HepG2 (cell line): ENCODE measurements around the gene IFT22. TPM values are rescaled to one million over a fixed set of nuclear protein-coding genes. Genes with fewer than 3 reads are reported as not detected.
A peak's percentile ranks its signal among the peaks of the same experiment; 100 is the strongest.

Experiments
- ATM ChIP-seq: fragments of 450-650 bp; IDR thresholded peaks from 2 replicates; pipeline ENCODE4 v1.7.1; 2017; ENCODE audit warnings: mild to moderate bottlenecking, borderline replicate concordance
- DNMT1 ChIP-seq: sonication (generic); formaldehyde crosslinking; IDR thresholded peaks from 2 replicates; pipeline ENCODE4 v1.5.1; 2020; ENCODE audit warnings: mild to moderate bottlenecking, missing genetic modification reagents
- FOXP1 ChIP-seq, 2 experiments: fragments of 450-650 bp in 1 of 2; IDR thresholded peaks; 2 replicates each; pipeline ENCODE4 v1.6.1; 2017 to 2018; ENCODE audit warnings: antibody characterized with exemption in 1 of 2
- NFE2L2 ChIP-seq: fragments of 150-350 bp; IDR thresholded peaks from 2 replicates; pipeline ENCODE4 v1.6.1; 2014; ENCODE audit warnings: low read length
- STAG1 ChIP-seq: sonication (generic); formaldehyde crosslinking; IDR thresholded peaks from 2 replicates; pipeline ENCODE4 v1.4.0; 2020; ENCODE audit warnings: missing genetic modification reagents
- TCF7L2 ChIP-seq: IDR thresholded peaks from 2 replicates; pipeline ENCODE4 v1.6.1; 2011; ENCODE audit warnings: mild to moderate bottlenecking, low read depth, low read length, moderate library complexity
- XRCC5 ChIP-seq: fragments of 200-400 bp; formaldehyde crosslinking; optimal IDR thresholded peaks from 2 replicates; pipeline ENCODE3; 2017; ENCODE audit warnings: mild to moderate bottlenecking, low read length
- ZC3H13 ChIP-seq: sonication (generic); formaldehyde crosslinking; IDR thresholded peaks from 2 replicates; pipeline ENCODE4 v1.8.1; 2023; ENCODE audit warnings: mild to moderate bottlenecking, missing genetic modification reagents, moderate library complexity
- ZFP41 ChIP-seq: sonication (generic); formaldehyde crosslinking; IDR thresholded peaks from 2 replicates; pipeline ENCODE4 v1.4.0; 2020; ENCODE audit warnings: mild to moderate bottlenecking, missing genetic modification reagents, borderline replicate concordance
- ZMAT3 ChIP-seq: sonication (generic); formaldehyde crosslinking; conservative IDR thresholded peaks from 2 replicates; pipeline ENCODE4 v1.7.0; 2021; ENCODE audit warnings: missing genetic modification reagents
- ZMYM3 ChIP-seq: sonication (generic); formaldehyde crosslinking; IDR thresholded peaks from 2 replicates; pipeline ENCODE4 v1.5.1; 2020; ENCODE audit warnings: mild to moderate bottlenecking, missing genetic modification reagents
- ZNF138 ChIP-seq: sonication (generic); formaldehyde crosslinking; IDR thresholded peaks from 2 replicates; pipeline ENCODE4 v1.5.0; 2020; ENCODE audit warnings: mild to moderate bottlenecking, low read depth, missing genetic modification reagents
- ZNF282 ChIP-seq: fragments of 450-650 bp; IDR thresholded peaks from 2 replicates; pipeline ENCODE4 v1.6.1; 2018; ENCODE audit not compliant: partially characterized antibody
- ZNF33A ChIP-seq: sonication (generic); formaldehyde crosslinking; IDR thresholded peaks from 2 replicates; pipeline ENCODE4 v1.5.1; 2020; ENCODE audit warnings: missing genetic modification reagents, mild to moderate bottlenecking, moderate library complexity, borderline replicate concordance
- ZNF460 ChIP-seq: sonication (generic); formaldehyde crosslinking; IDR thresholded peaks from 2 replicates; pipeline ENCODE4 v1.5.1; 2020; ENCODE audit warnings: missing genetic modification reagents, mild to moderate bottlenecking, borderline replicate concordance
- ZNF891 ChIP-seq: sonication (generic); formaldehyde crosslinking; IDR thresholded peaks from 2 replicates; pipeline ENCODE4 v1.5.0; 2020; ENCODE audit warnings: mild to moderate bottlenecking, missing genetic modification reagents
- ZZZ3 ChIP-seq: sonication (generic); formaldehyde crosslinking; IDR thresholded peaks from 2 replicates; pipeline ENCODE4 v1.4.0; 2020; ENCODE audit warnings: missing genetic modification reagents, mild to moderate bottlenecking, borderline replicate concordance
- polyA plus RNA-seq, 8 experiments: library from polyadenylated mRNA; depleted of rRNA in 3 of 8; stranded (reverse) in 7 of 8; unstranded in 1 of 8; fragments of >200 nt; fragmentation: Illumina TruSeq in 4 of 8; extraction: Trizol in 4 of 8; gene quantifications; 2 replicates each; pipeline versions ENCODE4 v1.2.1 to v1.2.3, GENCODE V29; 2011 to 2016; ENCODE audit warnings: low read depth in 4 of 8, missing spikeins in 1 of 8, mixed read lengths in 1 of 8; ENCODE audit not compliant: insufficient read depth in 1 of 8
- total RNA-seq, 5 experiments: library from RNA; depleted of rRNA; stranded (reverse); fragments of >200 nt; fragmentation: Illumina TruSeq; extraction: Trizol; gene quantifications; 2 replicates each; pipeline ENCODE4 v1.2.3, GENCODE V29; 2016; ENCODE audit warnings: low read depth in 1 of 5
- TF ChIP-seq, protein P1 (sequence below): sonication (generic); formaldehyde crosslinking; IDR thresholded peaks from 2 replicates; pipeline ENCODE4 v1.9.0; 2021; ENCODE audit warnings: missing genetic modification reagents, borderline replicate concordance
- TF ChIP-seq, protein P2 (sequence below): sonication (generic); formaldehyde crosslinking; conservative IDR thresholded peaks from 2 replicates; pipeline ENCODE4 v1.8.0; 2022; ENCODE audit warnings: mild to moderate bottlenecking, moderate library complexity, missing genetic modification reagents
- TF ChIP-seq, protein P3 (sequence below): sonication (generic); formaldehyde crosslinking; IDR thresholded peaks from 2 replicates; pipeline ENCODE4 v1.4.0; 2020; ENCODE audit warnings: missing genetic modification reagents

The IFT22 gene
- total and polyA plus RNA-seq, 2 of the 13 experiments (the other 11 are each of a cell fraction or from before 2014, with no cell fraction given) = 8.9 to 14.5 TPM

DNA sequence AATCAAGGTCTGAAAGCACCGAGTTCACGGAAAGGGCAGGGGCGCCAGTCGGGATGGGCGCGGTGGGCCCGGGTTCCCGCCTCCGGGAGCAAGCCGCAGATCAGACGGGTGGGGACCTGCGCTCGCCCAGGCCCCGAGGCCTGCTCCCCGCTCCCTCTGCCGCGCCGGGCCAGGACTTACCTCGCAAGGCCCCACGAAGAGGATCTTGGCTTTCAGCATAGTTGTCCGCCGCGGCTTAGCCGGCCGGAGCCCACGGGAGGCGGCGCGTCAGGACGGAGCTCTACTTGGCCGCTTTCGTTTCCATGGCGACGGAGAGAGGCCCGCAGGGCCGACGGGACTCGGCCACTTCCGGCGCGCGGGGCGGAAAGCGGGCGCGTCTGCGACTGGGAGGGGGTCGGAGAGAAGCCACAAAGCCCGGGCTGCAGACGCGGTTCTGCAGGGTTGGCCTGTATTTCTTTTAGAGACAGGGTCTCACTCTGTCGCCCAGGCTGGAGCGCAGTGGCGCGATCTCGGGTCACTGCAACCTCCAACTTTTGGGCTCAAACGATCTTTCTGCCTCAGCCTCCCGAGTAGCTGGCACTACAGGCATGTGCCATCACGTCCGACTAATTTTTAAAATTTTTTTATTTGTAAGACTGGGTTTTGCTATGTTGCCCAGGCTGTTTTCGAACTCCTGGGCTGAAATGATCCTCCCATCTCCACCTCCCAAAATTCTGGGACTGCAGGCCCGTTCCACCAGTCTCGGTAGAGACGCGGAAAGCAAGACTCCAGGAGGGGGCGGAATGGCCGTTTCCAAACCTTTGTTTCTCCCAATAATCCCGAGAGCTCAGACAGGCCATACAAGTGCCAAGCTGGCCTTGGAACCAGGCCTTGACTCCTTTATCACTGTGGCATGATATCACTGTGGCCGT, at the start of gene IFT22 (continued):
- TF ChIP-seq, protein P1, sequence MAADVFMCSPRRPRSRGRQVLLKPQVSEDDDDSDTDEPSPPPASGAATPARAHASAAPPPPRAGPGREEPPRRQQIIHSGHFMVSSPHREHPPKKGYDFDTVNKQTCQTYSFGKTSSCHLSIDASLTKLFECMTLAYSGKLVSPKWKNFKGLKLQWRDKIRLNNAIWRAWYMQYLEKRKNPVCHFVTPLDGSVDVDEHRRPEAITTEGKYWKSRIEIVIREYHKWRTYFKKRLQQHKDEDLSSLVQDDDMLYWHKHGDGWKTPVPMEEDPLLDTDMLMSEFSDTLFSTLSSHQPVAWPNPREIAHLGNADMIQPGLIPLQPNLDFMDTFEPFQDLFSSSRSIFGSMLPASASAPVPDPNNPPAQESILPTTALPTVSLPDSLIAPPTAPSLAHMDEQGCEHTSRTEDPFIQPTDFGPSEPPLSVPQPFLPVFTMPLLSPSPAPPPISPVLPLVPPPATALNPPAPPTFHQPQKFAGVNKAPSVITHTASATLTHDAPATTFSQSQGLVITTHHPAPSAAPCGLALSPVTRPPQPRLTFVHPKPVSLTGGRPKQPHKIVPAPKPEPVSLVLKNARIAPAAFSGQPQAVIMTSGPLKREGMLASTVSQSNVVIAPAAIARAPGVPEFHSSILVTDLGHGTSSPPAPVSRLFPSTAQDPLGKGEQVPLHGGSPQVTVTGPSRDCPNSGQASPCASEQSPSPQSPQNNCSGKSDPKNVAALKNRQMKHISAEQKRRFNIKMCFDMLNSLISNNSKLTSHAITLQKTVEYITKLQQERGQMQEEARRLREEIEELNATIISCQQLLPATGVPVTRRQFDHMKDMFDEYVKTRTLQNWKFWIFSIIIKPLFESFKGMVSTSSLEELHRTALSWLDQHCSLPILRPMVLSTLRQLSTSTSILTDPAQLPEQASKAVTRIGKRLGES (CRISPR knock-in tag) = no peak
- TF ChIP-seq ATM = no peak
- no peak for TF ChIP-seq ZZZ3
- no peak for TF ChIP-seq ZMYM3
- TF ChIP-seq ZNF33A (CRISPR knock-in tag) = peak; percentile 67; the same call in 1 of the 2 replicates
- no peak for TF ChIP-seq ZNF282
- TF ChIP-seq NFE2L2 = no peak
- no peak for TF ChIP-seq DNMT1 (CRISPR knock-in tag)
- no peak for TF ChIP-seq ZMAT3 (CRISPR knock-in tag)
- peak; percentile 68 for TF ChIP-seq STAG1 (CRISPR knock-in tag)
- no peak for TF ChIP-seq ZNF891 (CRISPR knock-in tag)
- TF ChIP-seq XRCC5 = no peak
- no peak for TF ChIP-seq TCF7L2
- TF ChIP-seq ZFP41 (CRISPR knock-in tag) = no peak
- TF ChIP-seq ZNF138 (CRISPR knock-in tag) = no peak
- no peak; the same call in 1 of the 2 replicates for TF ChIP-seq ZNF460 (CRISPR knock-in tag)
- TF ChIP-seq, protein P2, sequence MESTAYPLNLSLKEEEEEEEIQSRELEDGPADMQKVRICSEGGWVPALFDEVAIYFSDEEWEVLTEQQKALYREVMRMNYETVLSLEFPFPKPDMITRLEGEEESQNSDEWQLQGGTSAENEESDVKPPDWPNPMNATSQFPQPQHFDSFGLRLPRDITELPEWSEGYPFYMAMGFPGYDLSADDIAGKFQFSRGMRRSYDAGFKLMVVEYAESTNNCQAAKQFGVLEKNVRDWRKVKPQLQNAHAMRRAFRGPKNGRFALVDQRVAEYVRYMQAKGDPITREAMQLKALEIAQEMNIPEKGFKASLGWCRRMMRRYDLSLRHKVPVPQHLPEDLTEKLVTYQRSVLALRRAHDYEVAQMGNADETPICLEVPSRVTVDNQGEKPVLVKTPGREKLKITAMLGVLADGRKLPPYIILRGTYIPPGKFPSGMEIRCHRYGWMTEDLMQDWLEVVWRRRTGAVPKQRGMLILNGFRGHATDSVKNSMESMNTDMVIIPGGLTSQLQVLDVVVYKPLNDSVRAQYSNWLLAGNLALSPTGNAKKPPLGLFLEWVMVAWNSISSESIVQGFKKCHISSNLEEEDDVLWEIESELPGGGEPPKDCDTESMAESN (CRISPR knock-in tag) = 0 out of 2 replicates have a peak, but pooled peaks have one; percentile 7
- TF ChIP-seq, protein P3, sequence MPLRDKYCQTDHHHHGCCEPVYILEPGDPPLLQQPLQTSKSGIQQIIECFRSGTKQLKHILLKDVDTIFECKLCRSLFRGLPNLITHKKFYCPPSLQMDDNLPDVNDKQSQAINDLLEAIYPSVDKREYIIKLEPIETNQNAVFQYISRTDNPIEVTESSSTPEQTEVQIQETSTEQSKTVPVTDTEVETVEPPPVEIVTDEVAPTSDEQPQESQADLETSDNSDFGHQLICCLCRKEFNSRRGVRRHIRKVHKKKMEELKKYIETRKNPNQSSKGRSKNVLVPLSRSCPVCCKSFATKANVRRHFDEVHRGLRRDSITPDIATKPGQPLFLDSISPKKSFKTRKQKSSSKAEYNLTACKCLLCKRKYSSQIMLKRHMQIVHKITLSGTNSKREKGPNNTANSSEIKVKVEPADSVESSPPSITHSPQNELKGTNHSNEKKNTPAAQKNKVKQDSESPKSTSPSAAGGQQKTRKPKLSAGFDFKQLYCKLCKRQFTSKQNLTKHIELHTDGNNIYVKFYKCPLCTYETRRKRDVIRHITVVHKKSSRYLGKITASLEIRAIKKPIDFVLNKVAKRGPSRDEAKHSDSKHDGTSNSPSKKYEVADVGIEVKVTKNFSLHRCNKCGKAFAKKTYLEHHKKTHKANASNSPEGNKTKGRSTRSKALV = no peak
- peak; percentile 62; the same call in 1 of the 2 replicates for TF ChIP-seq ZC3H13 (CRISPR knock-in tag)
- TF ChIP-seq FOXP1 (IDR thresholded peaks at IDR 0.05) = no peak
- no peak for TF ChIP-seq FOXP1 (CRISPR knock-in tag; IDR thresholded peaks at IDR 0.05)
